CD4-positive, alpha-beta T cell treated with Interleukin-17A for 1 hour (primary cell): Measurements from ENCODE around the gene HJV.

ENCODE experiments used
- DNase-seq: peaks from one replicate; pipeline ENCODE4 v3.0.0-alpha.2; 2020

Gene HJV

GRCh38 chr1:145972580-145972979 lies 49.0 kb downstream of the HJV start:
- no peak for DNase-seq
